ENCODE measurements around the gene SIRPA. TPM values are rescaled to one million over a fixed set of nuclear protein-coding genes. Genes with fewer than 3 reads are reported as not detected.

SIRPA gene
- total RNA-seq, 1 donor from 2014 or later, result 5.0 TPM

DNA sequence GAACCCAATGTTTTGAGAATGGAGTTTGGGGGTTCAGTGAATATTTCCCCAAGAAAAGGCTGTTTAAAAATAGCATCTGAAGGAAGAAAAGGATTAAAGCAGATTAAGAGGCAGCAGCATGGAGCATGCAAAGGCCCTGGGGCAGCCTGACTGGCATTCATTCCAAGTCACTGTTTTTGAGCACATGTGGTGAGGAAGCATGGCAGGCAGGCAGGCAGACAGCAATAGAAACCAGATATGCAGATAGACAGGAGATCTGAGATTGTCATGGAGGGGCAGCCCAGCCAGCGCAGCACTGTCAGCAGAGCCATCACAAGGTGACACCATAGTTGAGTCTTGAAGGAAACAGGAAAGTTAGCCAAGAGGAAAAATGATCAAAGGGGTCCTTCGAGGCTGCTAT, 37.8 kb downstream of the SIRPA start:
- Histone ChIP-seq H3K4me3 (ENCODE audit: low read depth, low read length) (no peak overlapping the region), H3K27me3 (ENCODE audit: control insufficient read depth, insufficient read depth, low read length) (no peaks in the 10 kb centered on the region), H3K36me3 (ENCODE audit: control insufficient read depth, insufficient read depth, low read length) (peaks cover 4% of the 10 kb centered on the region)
- FAIRE-seq (no peak), DNase-seq (ENCODE audit: low read depth) (no peak)
- TF ChIP-seq, protein P1, sequence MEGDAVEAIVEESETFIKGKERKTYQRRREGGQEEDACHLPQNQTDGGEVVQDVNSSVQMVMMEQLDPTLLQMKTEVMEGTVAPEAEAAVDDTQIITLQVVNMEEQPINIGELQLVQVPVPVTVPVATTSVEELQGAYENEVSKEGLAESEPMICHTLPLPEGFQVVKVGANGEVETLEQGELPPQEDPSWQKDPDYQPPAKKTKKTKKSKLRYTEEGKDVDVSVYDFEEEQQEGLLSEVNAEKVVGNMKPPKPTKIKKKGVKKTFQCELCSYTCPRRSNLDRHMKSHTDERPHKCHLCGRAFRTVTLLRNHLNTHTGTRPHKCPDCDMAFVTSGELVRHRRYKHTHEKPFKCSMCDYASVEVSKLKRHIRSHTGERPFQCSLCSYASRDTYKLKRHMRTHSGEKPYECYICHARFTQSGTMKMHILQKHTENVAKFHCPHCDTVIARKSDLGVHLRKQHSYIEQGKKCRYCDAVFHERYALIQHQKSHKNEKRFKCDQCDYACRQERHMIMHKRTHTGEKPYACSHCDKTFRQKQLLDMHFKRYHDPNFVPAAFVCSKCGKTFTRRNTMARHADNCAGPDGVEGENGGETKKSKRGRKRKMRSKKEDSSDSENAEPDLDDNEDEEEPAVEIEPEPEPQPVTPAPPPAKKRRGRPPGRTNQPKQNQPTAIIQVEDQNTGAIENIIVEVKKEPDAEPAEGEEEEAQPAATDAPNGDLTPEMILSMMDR (IDR thresholded peaks at IDR 0.05; ENCODE audit: insufficient read depth, low read length, severe bottlenecking), result no peak

DNA sequence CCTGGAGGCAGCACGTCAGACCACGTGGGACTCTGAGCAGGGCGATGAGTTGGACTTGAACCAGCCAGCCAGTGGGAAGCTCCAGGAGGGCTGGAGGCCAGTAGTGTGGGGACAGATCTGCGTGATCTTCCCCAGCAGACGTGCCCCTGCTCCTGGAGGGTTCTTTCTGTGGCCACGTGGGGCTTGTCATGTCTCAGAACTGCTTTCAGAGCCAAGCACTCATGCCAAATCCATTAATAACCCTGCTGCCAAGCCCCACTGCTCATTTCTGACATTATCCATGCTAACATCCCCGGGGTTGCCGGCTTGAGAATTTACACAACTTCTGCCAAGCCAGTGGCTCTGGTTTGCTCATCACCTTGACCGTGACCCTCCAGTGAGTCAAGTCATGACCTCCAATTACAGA, 38.3 kb downstream of the SIRPA start:
- DNase-seq (ENCODE audit: low read depth) (no peak), FAIRE-seq (no peak)
- H3K27me3 ChIP-seq (ENCODE audit: control insufficient read depth, insufficient read depth, low read length), result no peaks in the 10 kb centered on the region

GRCh38 chr20:1934156-1934555, 38.9 kb downstream of the SIRPA start:
- H3K4me3 ChIP-seq (ENCODE audit: low read depth, low read length), result no peak overlapping the region
- H3K27me3 ChIP-seq (ENCODE audit: control insufficient read depth, insufficient read depth, low read length), result no peaks in the 10 kb centered on the region
- H3K36me3 ChIP-seq (ENCODE audit: control insufficient read depth, insufficient read depth, low read length), result peaks cover 6% of the 10 kb centered on the region
- TF ChIP-seq, protein P1 (IDR thresholded peaks at IDR 0.05; ENCODE audit: insufficient read depth, low read length, severe bottlenecking), result no peak
- DNase-seq (ENCODE audit: low read depth), result no peak
- FAIRE-seq, result no peak

More for the DNA sequence above, 38.3 kb downstream of the SIRPA start:
- Histone ChIP-seq H3K36me3 (ENCODE audit: control insufficient read depth, insufficient read depth, low read length) (peaks cover 4% of the 10 kb centered on the region), H3K4me3 (ENCODE audit: low read depth, low read length) (no peak overlapping the region)
- TF ChIP-seq, protein P1 (IDR thresholded peaks at IDR 0.05; ENCODE audit: insufficient read depth, low read length, severe bottlenecking), result no peak

DNA sequence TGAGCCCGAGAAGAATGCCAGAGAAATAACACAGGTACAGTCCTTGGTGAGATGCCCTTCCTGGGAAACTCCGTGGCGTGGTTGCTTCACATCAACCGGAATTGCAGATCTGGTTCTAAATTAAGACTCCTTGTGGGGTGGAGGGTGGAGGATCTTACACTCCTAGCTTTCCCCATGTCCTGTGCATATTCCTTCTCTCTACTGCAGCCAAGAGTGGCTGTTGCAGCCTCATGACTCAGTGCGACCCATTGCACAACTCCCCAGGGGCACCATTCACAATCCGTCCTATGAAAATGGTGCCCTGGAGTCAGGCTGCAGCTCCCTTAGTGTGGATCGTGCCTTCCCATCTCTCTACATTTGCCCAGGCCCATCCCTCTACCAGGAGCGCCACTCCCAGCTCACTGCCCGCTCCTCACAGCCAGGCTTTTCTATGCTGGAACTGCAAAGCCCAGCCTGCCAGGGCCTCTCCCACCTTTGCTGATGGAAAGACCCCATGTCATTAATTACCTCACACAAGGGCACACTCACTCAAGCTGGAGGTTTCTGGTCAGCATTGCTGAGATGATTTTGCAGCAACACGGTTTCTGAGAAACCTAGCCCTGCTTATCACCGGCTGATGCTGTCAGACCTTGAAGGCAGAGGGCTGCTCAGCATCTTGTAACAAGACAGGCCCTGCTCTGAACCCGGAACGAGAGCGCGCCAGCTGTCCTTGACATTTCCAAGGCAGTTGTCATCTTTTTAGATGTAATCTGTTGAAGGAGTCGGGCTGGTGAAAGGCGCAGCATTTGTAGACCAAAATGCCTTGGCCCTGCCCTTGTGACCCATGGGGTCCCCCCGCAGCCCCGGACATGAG, 39.7 kb downstream of the SIRPA start:
- Histone ChIP-seq H3K4me3 (ENCODE audit: low read depth, low read length) (no peak overlapping the region), H3K27me3 (ENCODE audit: control insufficient read depth, insufficient read depth, low read length) (no peaks in the 10 kb centered on the region), H3K36me3 (ENCODE audit: control insufficient read depth, insufficient read depth, low read length) (peaks cover 6% of the 10 kb centered on the region)
- TF ChIP-seq, protein P1 (IDR thresholded peaks at IDR 0.05; ENCODE audit: insufficient read depth, low read length, severe bottlenecking), result no peak
- FAIRE-seq, result peak; percentile 83
- DNase-seq (ENCODE audit: low read depth), result peak; percentile 85

DNA sequence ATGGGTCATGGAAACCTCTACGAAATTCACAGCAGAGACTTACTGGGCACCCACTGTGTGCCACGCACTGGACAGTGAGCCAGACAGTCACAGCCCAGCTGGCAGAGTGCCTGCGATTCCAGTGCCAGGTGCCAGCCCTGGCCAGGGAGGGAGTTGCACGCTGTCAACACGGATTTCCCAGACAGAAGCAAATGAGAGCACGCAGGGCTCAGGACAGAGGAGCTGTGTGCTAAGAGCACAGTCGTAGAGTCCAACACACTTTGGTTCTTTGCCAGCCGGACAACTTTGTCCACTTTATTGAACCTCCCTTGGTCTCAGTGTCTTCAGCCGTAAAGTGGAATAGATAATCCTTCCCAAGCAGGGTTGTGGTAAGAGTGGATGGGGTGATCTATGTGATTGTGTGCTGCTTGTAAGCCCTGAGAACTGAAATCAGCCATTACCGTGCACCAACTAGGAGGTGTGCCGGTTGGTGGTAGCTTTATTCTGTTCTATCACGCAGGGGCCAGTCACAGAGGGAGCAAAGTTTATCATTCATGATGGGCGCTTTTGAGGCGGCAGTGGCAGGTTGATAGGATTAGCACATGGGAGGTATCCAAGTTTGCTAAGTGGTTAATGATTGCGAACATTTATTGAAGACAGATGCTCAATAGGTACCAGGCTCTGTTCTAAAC, 40.6 kb downstream of the SIRPA start:
- no peak for DNase-seq (ENCODE audit: low read depth)

More for the DNA sequence above, 40.6 kb downstream of the SIRPA start:
- Histone ChIP-seq H3K27me3 (ENCODE audit: control insufficient read depth, insufficient read depth, low read length) (no peaks in the 10 kb centered on the region), H3K4me3 (ENCODE audit: low read depth, low read length) (no peak overlapping the region), H3K36me3 (ENCODE audit: control insufficient read depth, insufficient read depth, low read length) (peaks cover 6% of the 10 kb centered on the region)
- TF ChIP-seq, protein P1 (IDR thresholded peaks at IDR 0.05; ENCODE audit: insufficient read depth, low read length, severe bottlenecking), result no peak
- FAIRE-seq, result peak; percentile 72
